Neural cell (in vitro differentiated cells): ENCODE results near the gene DGLUCY.

Source experiments
- EP300 ChIP-seq: fragments of 450-650 bp; conservative IDR thresholded peaks from 2 replicates; pipeline ENCODE4 v1.6.1; 2014; ENCODE audit warnings: antibody characterized with exemption, mild to moderate bottlenecking, moderate library complexity; ENCODE audit not compliant: poor library complexity, severe bottlenecking
- EZH2 ChIP-seq: fragments of 200-600, 300-800 bp; shearing (Covaris generic), sonication (generic); IDR thresholded peaks from 2 replicates; pipeline ENCODE4 v1.6.1; 2014; ENCODE audit warnings: antibody characterized with exemption, low read length, borderline replicate concordance, mild to moderate bottlenecking; ENCODE audit not compliant: insufficient read depth, poor library complexity, severe bottlenecking
- MXI1 ChIP-seq: fragments of 450-650 bp; conservative IDR thresholded peaks from 2 replicates; pipeline ENCODE4 v1.6.1; 2014; ENCODE audit warnings: antibody characterized with exemption, mild to moderate bottlenecking; ENCODE audit not compliant: poor library complexity, severe bottlenecking
- POLR2AphosphoS5 ChIP-seq: IDR thresholded peaks from 2 replicates; pipeline ENCODE4 v1.6.1; 2012
- RAD21 ChIP-seq: fragments of 450-650 bp; conservative IDR thresholded peaks from 2 replicates; pipeline ENCODE4 v1.6.1; 2014; ENCODE audit warnings: antibody characterized with exemption, mild to moderate bottlenecking, moderate library complexity
- TAF1 ChIP-seq: IDR thresholded peaks from 2 replicates; pipeline ENCODE4 v1.6.1; 2012; ENCODE audit warnings: low read depth
- TF ChIP-seq, protein P1 (sequence below): fragments of 450-650 bp; IDR thresholded peaks from 2 replicates; pipeline ENCODE4 v1.5.1; 2014; ENCODE audit warnings: antibody characterized with exemption, mild to moderate bottlenecking, moderate library complexity; ENCODE audit not compliant: poor library complexity, severe bottlenecking
- TF ChIP-seq, protein P2 (sequence below): IDR thresholded peaks from 2 replicates; pipeline ENCODE4 v1.6.1; 2012; ENCODE audit warnings: borderline replicate concordance

DNA sequence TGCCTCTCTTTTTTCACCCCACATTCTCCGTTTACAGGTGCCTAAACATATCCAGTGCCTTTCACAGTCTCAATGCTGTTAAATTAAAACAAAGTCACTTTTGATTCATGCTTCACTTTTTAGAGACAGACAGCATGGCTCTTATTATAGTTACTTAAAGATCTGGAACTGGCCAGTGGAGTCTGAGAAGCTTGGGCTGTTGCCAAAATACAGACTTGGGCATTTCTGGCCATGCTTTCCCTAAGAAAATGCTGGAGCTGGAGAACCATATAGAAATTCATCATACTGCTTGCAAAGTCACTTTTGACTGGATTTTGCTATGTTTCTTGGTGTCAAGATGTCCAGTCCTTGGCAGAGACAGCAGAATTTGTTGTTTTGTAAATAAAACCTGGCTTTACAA, 142.8 kb downstream of the DGLUCY start:
- TF ChIP-seq EZH2, result no peak
- TF ChIP-seq EP300, result no peak
- TF ChIP-seq, protein P1, sequence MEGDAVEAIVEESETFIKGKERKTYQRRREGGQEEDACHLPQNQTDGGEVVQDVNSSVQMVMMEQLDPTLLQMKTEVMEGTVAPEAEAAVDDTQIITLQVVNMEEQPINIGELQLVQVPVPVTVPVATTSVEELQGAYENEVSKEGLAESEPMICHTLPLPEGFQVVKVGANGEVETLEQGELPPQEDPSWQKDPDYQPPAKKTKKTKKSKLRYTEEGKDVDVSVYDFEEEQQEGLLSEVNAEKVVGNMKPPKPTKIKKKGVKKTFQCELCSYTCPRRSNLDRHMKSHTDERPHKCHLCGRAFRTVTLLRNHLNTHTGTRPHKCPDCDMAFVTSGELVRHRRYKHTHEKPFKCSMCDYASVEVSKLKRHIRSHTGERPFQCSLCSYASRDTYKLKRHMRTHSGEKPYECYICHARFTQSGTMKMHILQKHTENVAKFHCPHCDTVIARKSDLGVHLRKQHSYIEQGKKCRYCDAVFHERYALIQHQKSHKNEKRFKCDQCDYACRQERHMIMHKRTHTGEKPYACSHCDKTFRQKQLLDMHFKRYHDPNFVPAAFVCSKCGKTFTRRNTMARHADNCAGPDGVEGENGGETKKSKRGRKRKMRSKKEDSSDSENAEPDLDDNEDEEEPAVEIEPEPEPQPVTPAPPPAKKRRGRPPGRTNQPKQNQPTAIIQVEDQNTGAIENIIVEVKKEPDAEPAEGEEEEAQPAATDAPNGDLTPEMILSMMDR, result no peak
- TF ChIP-seq POLR2AphosphoS5, result no peak
- TF ChIP-seq, protein P2, sequence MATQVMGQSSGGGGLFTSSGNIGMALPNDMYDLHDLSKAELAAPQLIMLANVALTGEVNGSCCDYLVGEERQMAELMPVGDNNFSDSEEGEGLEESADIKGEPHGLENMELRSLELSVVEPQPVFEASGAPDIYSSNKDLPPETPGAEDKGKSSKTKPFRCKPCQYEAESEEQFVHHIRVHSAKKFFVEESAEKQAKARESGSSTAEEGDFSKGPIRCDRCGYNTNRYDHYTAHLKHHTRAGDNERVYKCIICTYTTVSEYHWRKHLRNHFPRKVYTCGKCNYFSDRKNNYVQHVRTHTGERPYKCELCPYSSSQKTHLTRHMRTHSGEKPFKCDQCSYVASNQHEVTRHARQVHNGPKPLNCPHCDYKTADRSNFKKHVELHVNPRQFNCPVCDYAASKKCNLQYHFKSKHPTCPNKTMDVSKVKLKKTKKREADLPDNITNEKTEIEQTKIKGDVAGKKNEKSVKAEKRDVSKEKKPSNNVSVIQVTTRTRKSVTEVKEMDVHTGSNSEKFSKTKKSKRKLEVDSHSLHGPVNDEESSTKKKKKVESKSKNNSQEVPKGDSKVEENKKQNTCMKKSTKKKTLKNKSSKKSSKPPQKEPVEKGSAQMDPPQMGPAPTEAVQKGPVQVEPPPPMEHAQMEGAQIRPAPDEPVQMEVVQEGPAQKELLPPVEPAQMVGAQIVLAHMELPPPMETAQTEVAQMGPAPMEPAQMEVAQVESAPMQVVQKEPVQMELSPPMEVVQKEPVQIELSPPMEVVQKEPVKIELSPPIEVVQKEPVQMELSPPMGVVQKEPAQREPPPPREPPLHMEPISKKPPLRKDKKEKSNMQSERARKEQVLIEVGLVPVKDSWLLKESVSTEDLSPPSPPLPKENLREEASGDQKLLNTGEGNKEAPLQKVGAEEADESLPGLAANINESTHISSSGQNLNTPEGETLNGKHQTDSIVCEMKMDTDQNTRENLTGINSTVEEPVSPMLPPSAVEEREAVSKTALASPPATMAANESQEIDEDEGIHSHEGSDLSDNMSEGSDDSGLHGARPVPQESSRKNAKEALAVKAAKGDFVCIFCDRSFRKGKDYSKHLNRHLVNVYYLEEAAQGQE, result no peak
- no peak for TF ChIP-seq TAF1
- no peak for TF ChIP-seq RAD21
- no peak for TF ChIP-seq MXI1
